GM13977 (cell line): ENCODE results near the gene RBM12.

Source experiments
- DNase-seq: peaks from one replicate; pipeline ENCODE4 v3.0.0; 2012; ENCODE audit warnings: low spot score
- in situ Hi-C: fragments of 300-500 bp; cut with MboI; formaldehyde crosslinking; loops from one replicate; pipeline ENCODE4 v1.12.0; 2022; ENCODE audit warnings: low sequenced_read_pairs, low pct_unique_long_range_greater_than_20kb, mixed read lengths, inconsistent platforms; ENCODE audit not compliant: unreplicated experiment
- TF ChIP-seq, protein P1 (sequence below): IDR thresholded peaks from 2 replicates; pipeline ENCODE4 v1.5.1; 2012; ENCODE audit warnings: mild to moderate bottlenecking, control low read depth; ENCODE audit not compliant: insufficient read depth; ENCODE audit errors: extremely low read depth, missing control alignments

The RBM12 gene

DNA sequence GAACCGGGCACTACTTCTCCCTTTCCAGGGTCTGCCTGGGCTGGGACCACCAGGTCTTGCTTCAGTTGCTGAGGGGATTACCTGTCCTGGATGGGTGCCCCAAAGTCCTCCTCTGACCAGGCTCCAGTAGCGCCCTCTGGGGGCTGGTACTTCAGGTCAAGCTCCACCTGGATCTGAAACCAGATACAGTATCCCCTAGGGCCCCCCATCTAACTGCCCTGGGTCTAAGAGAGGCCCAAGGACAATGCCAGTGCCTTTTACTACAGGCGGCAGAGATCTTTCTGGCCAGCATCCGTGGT is 60.3 kb downstream of the RBM12 start:
- DNase-seq, result peak; percentile 33
- in situ Hi-C loops, result no loop called here
- TF ChIP-seq, protein P1, sequence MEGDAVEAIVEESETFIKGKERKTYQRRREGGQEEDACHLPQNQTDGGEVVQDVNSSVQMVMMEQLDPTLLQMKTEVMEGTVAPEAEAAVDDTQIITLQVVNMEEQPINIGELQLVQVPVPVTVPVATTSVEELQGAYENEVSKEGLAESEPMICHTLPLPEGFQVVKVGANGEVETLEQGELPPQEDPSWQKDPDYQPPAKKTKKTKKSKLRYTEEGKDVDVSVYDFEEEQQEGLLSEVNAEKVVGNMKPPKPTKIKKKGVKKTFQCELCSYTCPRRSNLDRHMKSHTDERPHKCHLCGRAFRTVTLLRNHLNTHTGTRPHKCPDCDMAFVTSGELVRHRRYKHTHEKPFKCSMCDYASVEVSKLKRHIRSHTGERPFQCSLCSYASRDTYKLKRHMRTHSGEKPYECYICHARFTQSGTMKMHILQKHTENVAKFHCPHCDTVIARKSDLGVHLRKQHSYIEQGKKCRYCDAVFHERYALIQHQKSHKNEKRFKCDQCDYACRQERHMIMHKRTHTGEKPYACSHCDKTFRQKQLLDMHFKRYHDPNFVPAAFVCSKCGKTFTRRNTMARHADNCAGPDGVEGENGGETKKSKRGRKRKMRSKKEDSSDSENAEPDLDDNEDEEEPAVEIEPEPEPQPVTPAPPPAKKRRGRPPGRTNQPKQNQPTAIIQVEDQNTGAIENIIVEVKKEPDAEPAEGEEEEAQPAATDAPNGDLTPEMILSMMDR, result peak; percentile 55

DNA sequence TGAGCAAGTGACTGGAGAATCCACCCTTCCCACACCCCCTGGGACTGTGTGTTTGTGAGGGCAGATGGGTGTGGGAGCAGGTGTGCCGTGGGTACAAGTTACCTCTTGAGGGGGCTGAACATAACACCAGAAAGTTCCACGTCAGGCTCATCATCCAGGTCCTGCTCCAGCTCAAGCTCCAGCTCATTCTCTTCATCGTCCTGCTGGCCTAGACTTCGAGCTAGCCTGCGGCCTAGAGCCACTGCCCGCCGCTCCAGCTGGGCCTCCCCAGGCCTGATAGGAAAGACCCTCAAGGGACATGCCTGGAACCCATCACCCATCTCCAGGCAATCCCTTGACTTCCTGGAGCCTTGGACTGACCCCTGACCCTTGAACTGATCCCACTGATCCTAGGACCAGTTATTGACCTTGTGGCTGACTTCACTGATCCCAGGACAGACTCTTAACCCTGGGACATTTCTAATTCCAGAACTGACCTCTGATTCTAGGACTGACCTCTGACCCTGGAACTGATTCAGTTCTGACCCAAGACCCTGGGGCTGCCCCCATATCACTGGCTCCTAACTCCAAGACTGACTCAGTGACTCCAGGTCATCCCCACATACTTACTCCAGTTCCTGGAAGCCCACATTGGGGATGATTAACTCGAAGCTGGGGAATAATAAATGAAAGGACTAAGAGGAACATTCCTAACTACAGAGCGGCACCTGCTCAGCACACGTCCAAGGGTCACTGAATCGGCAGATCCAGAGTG is 60.8 kb downstream of the RBM12 start:
- TF ChIP-seq, protein P1, result no peak
- in situ Hi-C loops, result no loop called here
- DNase-seq, result no peak

DNA sequence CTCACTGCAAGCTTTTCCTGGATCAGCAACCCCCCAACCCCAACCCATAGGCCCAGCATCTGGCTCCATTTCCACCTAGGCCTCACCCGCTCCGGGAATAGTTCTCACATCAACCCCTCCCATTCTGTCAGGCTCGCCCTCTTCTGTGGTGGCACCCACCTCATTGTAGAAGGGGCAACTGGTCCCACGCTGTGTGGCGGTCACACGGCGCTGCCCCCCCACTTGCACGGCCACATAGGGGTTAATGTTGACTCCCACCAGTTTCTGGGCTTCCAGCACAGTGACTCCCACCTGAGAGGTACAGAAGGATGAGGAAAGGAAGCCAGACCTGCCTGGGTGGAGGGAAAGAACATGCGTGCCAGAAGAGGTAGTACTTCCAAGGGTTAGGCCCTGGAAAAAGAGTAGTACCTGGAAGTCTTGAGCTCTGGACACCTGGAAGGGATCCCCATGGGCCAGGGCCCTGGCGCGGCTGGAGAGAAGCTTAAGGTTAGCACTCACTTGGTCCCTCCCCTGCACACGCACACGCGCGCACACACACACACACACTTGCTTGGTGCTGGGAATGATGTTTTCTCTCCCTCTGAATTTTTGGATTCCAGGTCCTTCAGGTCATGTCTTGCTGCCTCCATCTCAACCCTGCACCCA is 61.7 kb downstream of the RBM12 start:
- TF ChIP-seq, protein P1, result no peak
- DNase-seq, result peak; percentile 9
- in situ Hi-C loops, result no loop called here

DNA sequence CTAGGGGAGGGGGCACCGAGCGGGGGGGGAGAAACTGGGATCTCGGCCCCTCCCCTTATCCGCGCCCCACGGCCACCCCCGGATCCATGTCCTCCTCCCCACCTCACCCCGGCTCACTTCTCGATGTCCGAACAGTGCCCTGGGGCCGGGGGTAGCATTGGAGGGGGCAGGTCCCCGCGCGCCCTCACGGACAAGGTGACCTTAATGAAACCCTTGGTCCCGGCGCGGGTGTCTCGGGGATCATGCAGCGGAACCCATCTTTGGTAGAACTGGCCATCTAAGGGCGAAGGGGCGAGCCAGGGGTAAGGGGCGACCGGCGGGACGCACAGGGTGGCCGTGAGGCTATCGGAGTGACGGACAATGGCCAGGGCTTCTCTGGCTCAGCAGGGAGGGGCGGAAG is 62.7 kb downstream of the RBM12 start:
- in situ Hi-C loops, result no loop called here

DNA sequence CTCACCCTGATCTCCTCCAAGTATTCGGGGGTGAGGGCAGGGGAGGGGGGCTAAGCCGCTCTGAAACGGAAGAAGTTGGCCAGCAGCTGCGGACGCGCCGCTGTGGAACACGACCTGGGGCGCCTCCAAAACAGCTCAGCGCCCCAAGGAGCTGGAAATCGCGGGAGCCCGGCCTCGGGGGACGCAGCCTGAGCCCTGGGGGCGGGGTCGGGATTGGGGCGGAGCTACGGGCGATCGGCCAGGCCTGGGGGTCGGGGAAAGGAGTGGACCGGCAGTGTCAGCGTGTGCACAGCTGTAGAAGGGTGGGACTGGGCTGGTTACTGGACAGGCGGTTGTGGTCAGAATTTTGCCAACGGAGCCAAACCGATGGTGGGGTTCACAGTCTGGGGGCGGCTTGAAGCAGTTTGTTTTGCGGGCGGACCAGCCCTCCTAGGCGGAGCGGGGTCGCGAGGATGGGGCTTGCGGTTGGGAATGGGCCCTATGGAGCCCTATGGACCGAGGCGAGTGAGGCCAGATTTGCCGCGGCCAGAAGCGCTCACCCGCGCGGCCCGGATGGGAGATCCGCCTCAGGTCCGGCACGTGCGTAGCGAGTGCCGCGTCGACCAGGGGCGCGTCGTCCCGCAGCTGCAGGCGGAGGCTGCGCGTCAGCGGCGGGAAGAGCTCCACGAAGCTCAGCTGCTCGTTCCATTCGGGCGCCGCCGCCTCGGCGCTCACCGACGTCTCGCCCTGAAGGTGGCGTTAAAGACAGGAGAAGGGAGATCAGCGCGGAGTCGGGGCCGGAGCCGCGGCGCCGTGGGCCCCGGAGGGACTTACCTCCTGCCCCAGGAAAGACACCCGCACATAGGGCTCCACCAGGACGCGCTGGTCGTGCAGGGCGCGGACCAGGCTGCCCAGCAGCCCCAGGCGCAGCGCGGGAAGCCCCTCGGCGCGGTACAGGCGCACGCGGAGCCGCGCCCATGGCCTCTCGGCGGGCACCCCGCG is 63.4 kb downstream of the RBM12 start:
- in situ Hi-C loops, result no loop called here
- TF ChIP-seq, protein P1, result peak; percentile 74
- peak; percentile 86 for DNase-seq

More for the DNA sequence above, 62.7 kb downstream of the RBM12 start:
- peak; percentile 23 for DNase-seq
- TF ChIP-seq, protein P1, result no peak
